GM18508 (cell line): Measurements from ENCODE around the gene KIF1B.

Source experiments
- ATAC-seq: cut with Tn5 transposase; IDR thresholded peaks from one replicate; pipeline ENCODE4 v1.9.1; 2021; ENCODE audit warnings: moderate number of reproducible peaks; ENCODE audit not compliant: insufficient read depth, unreplicated experiment

Gene KIF1B

DNA sequence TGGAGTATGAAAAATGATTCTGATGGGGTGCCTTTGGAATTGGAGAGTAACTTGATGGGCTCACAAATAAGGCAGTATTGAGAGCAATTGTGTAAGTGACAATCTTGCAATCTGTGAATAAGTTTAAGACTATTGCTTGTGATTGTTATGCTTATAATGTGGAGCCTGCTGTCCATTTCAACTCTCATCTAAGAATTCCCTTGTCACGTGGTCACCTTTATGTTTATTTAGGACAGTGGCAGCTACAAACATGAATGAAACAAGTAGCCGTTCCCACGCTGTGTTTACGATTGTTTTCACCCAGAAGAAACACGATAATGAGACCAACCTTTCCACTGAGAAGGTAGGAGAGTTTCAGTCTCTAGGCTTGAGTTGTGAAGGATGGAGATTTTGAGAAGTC, 57.6 kb downstream of the KIF1B start:
- ATAC-seq: no peak

DNA sequence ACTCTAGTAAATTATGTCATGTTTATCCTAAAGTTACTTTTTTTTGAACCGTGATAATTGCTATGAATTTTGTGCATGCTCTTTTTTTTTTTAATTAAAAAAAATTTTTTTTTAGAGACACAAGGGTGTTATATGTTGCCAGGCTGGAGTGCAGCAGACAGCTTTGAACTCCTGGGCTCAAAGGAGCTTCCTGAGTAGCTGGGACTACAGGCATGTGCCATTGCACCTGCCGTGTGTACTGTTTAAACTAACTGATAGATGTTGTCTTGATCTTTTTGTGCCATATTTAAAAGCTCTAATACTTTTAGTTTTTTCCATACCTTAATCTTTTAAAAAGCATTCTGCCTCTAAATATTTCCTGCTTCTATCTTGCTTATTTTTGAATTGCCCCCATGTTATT, 60.7 kb downstream of the KIF1B start:
- ATAC-seq: no peak

DNA sequence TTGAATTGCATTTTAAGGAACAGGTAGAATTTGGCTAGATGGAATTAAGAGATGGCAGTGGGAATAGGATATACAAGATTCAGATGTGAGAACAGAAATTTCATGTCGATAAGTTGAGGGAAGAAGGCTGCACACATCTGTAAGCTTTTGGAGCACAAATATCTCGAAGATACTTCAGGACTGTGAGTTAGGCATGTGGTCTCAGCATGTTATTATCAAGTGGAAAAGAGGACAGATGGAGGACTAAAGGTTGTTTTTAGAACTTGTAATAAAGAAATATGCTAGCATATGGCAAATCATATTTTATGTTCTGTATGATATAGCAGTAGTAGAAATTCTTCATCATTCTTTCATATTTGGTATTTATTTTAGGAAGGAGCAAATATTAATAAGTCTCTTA, 61.5 kb downstream of the KIF1B start:
- ATAC-seq: no peak

DNA sequence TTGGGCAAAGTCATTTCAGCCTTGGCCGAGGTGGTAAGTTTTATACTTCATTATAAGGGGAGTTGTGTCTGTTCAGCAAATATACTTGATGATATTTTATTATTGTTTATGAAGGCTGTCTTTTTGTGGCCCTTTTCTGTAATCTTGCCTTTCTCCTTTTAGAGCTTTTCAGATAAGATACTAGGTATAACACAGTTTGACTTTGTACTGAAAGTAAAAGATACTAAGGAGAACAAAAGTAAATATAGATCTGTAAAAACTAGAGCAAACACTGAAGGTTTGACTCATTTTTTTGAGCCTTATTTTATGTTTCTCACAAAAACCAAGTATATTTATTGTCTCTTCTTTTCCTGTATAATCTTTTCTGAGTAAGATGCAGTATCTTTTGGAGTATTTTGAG, 61.9 kb downstream of the KIF1B start:
- ATAC-seq: no peak

DNA sequence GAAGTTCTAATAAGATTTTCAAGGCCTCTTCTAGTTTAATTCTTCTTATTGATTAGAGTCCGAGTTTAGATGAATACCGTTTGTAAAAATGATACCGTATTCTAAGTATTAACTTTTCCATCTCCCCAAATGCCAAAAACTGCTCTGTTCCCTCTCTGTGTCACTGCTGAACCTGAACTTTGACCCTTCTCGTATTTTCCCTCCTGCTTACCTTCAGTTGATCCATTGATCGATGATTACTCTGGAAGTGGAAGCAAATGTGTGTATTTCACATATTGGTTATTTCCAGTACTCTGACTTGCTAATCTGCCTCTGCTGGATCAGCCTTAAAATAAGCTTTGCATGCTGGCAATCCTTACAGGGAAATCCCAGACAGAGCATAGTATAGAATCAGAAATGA, 68.5 kb downstream of the KIF1B start:
- no peak for ATAC-seq

DNA sequence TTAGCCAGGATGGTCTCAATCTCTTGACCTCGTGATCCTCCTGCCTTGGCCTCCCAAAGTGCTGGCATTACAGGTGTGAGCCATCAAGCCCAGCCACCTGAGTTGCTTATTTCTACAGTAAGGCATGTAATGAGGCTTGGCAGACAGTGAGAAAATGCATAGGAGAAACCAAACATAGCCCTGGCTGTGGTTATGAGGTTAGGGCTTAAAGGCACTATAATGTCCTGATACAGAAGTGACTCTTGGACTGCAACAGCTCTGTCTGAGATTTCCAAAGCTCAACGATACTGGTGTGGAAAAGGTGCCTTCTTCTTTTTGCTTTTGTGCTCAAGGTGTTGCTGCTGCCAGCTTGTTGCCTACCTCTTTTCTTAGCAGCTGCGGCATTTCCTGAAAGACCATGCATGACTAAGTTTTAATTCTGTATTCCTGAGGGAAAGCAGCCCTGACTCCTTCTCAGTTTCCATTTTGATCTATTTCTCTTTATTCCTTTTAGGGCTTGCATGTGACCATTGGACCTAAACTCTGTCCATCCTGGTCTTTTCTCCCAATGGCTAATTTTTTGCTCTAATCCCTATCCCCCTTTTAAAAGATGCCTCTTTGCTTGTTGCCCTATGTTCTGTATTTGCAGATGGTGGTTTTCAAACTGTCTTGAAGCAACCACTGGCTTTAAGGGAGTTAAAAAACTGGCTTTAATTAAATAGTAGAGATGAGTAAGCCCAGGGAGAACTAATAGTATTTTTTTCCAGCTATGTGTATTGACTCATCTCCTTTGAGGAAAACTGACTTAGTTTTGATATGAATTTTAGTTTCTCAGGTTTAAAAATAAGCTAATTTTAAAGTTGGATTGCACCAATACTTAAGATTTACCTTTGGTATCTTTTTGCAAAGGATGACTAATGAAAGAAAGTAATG, 70.3 kb downstream of the KIF1B start:
- ATAC-seq: no peak

DNA sequence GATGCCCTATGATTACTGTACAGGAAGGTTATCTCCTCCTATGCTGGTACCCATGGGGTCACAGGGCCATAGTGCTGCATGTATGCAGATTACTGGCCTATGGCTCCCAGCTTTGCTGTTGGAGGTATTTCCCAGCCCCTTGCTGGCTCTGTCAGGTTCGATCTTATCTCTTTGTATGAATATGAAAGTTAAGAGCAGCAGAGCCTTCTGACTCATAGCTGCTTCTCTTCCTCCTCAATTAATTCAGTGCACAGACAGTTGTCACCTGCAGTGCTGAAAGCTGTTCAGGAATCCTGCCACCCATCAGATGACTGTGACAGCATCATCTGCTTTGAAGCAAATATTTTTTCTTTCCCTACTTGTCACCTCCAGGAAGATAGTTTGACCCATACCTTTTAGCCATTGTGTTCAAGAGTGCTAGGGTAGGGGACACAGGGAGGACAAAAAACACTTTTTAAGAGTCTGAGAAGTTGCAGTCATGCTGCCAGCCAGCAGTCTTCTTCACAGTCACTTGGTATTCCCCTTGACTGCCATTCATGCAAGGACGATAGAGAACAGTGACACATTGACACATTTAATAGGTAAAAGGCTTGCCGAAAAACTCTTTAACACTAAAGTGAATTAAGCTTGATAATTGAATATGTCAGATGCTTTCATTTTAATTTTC, 73.1 kb downstream of the KIF1B start:
- no peak for ATAC-seq

DNA sequence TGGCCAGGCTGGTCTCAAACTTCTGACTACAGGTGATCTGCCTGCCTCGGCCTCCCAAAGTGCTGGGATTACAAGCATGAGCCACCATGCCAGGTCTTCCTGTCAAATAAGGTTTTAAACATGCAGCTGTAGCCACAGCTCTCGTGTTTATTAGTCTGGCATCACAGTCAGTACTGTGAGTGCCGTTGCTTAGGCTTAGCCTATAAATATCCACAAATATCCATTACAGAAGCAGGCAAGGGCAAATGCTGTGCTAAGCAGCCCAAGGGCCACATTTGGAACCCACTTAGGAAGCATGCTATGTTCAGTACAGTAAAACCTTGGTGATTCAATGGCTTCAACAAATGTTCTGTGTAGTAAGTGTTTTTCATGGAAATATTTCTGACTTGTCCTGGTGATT, 75.9 kb downstream of the KIF1B start:
- no peak for ATAC-seq

DNA sequence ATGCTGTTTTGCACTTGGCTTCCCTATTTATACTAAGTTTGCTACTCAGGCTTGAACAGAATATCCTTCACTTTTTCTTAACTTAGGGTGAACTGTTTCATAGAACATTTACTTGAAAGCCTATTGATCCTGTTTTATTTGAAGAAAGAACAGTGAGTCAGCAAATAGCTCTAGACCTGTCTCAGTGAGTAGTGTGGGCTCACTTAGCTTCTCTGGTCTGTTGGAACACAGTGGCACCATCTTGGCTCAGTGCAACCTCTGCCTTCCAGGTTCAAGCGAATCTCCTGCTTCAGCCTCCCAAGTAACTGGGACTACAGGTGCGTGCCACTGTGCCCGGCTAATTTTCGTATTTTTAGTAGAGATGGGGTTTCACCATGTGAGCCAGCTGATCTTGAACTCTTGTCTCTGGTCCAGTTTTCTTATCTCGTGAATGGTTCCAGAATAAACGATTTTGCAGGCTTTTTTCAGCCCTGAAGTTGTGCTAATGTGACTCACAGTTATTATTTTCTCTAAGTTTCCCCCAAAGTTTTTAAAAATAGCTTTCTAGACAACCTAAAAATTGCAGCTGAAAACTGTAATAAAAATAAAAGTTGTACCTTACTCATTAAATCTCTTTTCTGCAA, 76.8 kb downstream of the KIF1B start:
- no peak for ATAC-seq

DNA sequence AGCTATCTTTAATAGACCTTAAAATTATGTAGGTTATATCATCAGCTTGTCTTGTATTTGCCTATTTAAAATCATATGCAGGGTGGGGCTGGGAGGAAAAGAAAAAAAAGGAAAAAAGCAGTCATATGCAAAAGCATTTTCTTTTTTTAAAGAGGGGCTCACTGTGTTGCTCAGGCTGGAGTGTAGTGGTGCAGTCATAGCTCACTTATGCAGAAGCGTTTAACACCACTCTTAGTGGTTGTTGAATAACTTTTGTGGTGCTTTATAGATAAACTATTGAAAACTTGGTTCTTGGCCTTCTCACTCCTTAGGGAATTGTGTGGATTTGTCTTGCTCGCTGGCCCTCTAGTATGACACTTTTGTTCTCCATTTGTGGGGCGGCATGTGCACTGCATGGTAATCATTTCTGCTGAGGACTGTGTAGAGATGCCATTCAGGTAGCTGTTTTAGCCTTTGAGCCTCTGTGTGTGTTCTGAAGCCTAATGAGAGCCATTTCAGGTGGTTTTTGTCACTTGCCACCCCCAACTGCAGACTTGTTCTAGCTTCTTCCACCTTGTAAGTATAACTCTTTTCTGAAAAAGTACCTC, 77.8 kb downstream of the KIF1B start:
- no peak for ATAC-seq

DNA sequence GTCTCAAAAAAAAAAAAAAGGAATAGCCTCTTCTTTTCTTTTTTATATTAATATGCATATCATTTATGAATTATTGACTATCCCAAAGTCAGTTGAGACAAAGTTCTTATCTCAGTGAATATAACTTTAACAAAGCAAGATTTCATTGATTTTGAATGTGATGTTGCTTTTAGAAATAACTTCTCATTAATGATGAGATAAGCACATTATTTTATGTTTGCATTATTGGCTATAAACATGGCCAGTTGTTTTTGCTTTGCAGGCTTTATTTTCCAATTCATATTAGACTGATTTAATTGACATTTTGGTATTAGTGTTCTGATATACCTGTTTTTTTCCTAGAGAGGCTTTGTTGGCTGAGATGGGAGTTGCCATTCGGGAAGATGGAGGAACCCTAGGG, 81.3 kb downstream of the KIF1B start:
- no peak for ATAC-seq

DNA sequence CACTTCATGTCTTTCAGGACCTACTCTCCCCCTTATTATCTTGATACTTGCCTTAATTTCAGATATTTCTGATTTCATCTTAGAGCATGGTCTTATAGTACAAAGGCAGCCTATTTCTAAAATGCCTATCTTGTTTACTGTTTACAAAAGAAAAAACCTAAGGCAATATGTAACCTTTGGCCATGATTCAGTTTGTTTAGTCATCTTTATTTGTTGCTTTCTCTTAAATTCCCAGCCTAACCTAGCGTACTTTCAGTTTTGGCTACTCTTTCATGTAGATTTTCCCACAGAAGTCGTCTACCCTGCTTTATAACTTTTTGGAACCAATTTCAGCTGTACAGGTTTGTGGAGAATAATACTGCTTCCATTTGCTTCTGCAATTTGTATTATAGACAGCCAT, 81.8 kb downstream of the KIF1B start:
- ATAC-seq: no peak

DNA sequence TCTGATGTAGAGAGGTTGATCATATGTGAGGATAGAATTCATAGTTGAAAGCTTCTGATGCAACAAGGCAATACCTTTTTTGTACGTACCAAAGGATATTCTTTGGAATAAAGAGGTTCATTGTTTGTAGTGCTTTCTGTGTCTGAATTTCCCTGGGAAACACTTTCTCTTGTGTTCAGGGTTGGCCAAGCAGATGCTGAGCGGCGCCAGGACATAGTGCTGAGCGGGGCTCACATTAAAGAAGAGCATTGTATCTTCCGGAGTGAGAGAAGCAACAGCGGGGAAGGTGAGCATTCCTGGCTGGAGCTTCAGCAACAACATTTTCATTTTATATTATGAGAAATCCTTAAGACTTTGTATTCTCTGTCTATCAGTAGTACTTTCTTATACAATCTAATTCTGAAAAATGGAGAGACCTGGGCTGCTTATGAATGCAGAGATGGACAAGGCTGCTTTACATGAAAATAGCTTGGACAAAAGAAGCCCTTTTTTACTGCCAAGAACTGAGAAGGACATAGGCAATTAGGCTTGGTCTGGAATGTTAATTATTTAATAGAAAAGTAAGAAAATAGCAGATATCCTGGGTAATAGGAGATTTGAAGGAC, 85.2 kb downstream of the KIF1B start:
- no peak for ATAC-seq

DNA sequence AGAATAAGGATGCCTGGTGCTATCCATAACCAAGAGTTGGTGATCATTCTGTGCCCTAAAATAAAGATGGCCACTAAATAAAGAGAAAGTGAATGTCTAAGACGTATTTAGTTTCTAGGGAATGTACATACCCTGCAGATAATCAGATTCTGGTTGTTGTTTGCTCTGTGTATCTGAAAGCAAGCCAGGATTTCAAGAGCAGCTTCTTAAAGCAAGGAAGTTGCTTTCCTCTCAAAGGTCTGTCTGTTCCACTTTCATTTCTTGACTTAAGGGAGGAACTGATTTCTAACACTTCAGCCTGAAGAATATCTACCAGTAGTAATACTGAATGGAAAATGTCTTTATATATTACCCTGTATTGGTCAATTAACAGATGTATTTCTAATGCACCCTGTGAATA, 88.8 kb downstream of the KIF1B start:
- ATAC-seq: no peak

DNA sequence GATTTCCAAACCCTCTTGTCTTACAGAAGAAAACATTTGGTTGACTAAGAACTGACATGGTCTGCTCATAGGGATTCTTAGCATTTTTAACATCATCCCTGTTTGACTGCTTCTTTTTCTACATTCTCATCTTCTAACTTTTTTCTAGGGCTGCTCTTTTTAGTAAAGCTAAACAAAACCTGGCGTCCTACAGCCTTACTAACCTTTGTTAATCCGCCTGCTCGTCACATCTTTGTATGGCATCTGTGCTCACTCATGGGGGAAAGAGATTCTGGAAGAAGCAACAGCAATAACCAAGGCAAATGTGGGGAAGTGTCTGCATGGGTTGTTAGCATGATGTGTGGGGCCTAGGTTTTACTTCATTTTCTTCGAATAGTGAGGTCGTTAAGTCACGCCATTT, 92.0 kb downstream of the KIF1B start:
- no peak for ATAC-seq

DNA sequence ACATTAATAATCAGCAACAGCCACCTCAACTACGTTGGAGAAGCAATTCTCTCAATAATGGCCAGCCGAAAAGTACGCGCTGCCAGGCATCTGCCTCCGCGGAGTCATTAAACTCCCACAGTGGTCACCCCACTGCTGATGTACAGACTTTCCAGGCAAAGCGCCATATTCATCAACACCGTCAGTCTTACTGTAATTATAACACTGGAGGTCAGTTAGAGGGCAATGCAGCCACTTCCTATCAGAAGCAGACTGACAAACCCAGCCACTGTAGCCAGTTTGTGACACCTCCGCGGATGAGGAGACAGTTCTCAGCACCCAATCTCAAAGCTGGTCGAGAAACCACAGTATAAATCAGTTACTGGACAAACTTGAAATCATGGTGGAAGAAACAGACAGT, 93.9 kb downstream of the KIF1B start:
- ATAC-seq: no peak

DNA sequence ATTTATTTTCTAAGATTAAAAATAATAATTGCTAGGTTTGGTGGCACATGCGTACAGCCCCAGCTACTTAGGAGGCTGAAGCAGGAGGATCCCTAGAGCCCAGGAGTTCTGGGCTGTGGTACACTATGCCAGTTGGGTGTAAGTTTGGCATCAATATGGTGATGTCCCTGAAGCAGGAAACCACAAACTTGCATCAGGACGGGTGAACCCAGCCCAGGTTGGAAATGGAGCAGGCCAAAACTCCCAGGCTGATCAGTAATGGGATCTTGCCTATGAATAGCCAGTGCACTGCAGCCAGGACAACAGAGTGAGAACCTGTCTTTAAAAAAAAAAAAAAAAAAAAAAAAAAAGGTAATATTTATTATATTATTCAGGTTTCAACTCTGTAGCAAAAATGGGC, 96.1 kb downstream of the KIF1B start:
- ATAC-seq: no peak

DNA sequence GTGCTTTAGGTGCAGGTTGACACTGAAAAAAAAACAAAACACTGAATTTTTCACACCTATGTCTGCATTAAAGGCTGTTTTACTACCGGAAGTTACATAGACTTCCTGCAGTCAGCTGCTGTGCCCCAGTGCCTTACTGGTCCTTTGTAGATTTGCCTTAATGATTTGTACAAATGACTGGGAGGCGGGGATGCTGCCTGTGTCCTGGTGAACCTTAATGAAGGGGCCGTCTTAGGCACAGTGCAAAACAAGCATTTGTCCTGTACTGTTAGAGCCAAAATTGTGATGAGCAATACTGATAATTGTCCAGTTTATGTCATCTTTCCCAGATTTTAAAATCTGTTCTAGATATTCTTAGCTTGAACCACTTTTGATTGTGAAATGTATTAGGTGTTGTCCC, 97.6 kb downstream of the KIF1B start:
- ATAC-seq: no peak

DNA sequence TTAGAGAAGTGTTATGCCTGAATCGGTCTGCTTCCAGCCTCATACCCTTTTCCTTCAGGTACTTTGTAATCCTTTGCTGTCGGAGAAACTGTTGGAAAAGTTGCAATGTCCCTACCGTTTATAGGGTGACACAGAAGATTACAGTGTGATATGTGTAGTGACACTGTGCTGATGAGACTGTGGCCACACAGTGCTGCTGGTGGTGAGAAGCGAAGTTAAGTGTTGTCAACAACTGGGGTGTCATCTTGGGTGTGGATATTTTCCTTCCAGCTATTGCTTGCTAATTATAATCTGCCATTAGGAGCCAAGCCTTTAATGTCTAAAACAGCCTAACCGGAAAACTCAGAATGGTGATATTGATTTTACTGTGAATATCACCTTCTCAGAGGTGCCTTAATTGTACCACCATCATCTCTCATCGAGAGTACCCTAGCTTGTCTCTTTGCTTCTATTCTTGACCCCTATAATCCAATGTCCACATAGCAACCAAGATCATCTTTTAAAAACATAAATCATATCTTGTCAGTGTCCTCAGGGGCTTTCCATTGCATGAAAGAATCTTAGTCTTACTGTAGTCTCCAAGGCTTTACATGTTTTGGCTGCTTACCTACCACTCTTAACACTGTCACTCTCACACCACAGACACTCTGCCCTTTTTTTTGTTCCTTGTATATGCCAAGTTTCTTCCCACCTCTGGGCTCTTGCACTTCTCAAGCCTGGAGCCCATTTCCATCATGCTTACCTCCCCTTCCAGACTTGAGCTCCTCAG, 99.1 kb downstream of the KIF1B start:
- no peak for ATAC-seq

DNA sequence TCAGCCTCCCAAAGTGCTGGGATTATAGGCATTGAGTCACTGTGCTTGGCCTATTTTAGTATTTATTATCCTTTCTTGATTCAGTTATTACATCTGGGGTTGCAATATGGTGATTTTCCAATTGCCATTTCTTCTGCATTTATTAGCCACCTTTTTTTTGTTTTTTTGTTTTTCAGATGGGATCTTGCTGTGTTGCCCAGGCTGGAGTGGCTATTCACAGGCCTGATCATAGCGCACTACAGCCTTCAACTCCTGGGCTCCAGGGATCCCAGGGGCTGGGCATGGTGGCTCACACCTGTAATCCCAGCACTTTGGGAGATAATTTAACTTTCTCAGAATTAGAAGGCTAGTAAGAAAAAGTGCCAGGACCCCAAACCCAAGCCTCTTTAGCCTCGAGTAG, 106.4 kb downstream of the KIF1B start:
- no peak for ATAC-seq
